Nephron (organoid): ENCODE data around the gene ADAMTS12.

ENCODE experiments used
- H3K27ac Mint-ChIP-seq, 3 experiments: 2 replicates each; pipeline ENCODE4 v1.8.0; 2020; ENCODE audit warnings: mixed read lengths in 3 of 3, mild to moderate bottlenecking in 2 of 3, moderate library complexity in 1 of 3
- H3K27me3 Mint-ChIP-seq: 2 replicates; pipeline ENCODE4 v1.8.0; 2021; ENCODE audit warnings: low read depth, mild to moderate bottlenecking, moderate library complexity, mixed read lengths
- H3K36me3 Mint-ChIP-seq: 2 replicates; pipeline ENCODE4 v1.8.0; 2020; ENCODE audit warnings: low read depth, mixed read lengths
- H3K4me1 Mint-ChIP-seq: 2 replicates; pipeline ENCODE4 v1.8.0; 2020; ENCODE audit warnings: mixed read lengths
- H3K4me3 Mint-ChIP-seq, 3 experiments: 2 replicates each; pipeline ENCODE4 v1.8.0; 2020; ENCODE audit warnings: mild to moderate bottlenecking in 3 of 3, mixed read lengths in 3 of 3, moderate library complexity in 2 of 3
- H3K9me3 Mint-ChIP-seq: 2 replicates; pipeline ENCODE4 v1.8.0; 2020; ENCODE audit warnings: mixed read lengths
- TF ChIP-seq, protein P1 (sequence below), 3 experiments: fragments of 200-600 bp; sonication (generic); IDR thresholded peaks; one replicate each; pipeline ENCODE4 v1.5.0; 2021; ENCODE audit warnings: antibody characterized with exemption in 3 of 3; ENCODE audit not compliant: unreplicated experiment in 3 of 3

The ADAMTS12 gene

DNA sequence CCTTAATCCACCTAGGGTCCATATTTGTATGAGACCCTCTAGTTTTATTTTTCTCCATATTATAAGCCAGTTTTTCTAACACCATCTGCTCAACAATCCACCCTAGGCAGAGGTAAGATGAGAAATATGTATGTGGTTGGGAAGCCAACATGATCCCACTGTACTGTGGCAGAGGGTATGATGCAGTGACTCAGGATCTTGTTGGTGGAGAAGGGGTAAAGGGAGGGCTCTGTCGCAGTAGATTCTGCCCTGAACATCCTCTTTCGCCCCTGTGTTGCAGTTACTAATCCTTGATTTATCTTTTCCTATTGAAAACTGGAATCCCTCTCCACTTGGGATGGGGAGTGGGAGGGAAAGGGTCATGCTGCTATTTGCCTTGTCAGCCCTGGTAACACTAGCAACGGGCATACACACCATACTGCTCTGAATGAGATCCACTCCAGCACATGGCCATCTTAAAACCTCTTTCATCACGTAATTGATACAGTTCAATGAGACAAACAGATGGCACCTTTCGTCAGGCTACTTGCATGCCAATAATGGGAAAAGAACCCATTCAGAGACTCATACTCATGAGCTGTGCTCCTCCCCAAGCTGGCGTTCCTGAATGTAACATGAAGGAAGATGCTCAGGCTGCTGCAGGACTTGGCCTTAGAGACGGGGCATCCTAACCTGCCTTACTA, 63.0 kb downstream of the ADAMTS12 start:
- Mint-ChIP-seq H3K36me3 (no peaks in the 10 kb centered on the region), H3K4me1 (peaks cover 26% of the 10 kb centered on the region), H3K9me3 (no peaks in the 10 kb centered on the region), H3K27ac (peak overlapping the region in 1 of 3 experiments; percentile 66), H3K27me3 (no peaks in the 10 kb centered on the region), H3K4me3 (no peak overlapping the region)
- TF ChIP-seq, protein P1, sequence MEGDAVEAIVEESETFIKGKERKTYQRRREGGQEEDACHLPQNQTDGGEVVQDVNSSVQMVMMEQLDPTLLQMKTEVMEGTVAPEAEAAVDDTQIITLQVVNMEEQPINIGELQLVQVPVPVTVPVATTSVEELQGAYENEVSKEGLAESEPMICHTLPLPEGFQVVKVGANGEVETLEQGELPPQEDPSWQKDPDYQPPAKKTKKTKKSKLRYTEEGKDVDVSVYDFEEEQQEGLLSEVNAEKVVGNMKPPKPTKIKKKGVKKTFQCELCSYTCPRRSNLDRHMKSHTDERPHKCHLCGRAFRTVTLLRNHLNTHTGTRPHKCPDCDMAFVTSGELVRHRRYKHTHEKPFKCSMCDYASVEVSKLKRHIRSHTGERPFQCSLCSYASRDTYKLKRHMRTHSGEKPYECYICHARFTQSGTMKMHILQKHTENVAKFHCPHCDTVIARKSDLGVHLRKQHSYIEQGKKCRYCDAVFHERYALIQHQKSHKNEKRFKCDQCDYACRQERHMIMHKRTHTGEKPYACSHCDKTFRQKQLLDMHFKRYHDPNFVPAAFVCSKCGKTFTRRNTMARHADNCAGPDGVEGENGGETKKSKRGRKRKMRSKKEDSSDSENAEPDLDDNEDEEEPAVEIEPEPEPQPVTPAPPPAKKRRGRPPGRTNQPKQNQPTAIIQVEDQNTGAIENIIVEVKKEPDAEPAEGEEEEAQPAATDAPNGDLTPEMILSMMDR (IDR thresholded peaks at IDR 0.05; ENCODE audit: unreplicated experiment in 3 of 3), result no peak

DNA sequence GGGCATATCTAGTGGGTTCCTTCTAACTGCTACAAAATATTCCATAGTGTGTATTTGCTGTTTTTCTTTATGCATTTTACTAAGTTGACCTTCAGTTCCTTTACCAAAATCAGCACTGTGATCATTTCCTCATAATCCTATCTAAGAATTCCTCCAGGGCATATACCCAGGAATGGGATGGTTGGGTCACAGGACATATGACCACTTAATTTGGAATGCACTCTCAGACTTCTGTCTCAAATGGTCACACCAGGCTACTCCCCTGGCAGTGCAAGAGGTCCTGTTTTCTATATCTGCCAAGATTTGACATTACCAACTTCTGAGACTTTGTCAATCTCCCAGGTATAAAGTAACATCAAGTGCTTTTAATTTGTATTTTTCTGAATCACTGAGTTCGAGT, 63.9 kb downstream of the ADAMTS12 start:
- H3K36me3 Mint-ChIP-seq, result no peaks in the 10 kb centered on the region
- H3K9me3 Mint-ChIP-seq, result no peaks in the 10 kb centered on the region
- no peak overlapping the region for H3K27ac Mint-ChIP-seq
- H3K4me1 Mint-ChIP-seq, result peaks cover 25% of the 10 kb centered on the region
- no peak overlapping the region for H3K4me3 Mint-ChIP-seq
- no peaks in the 10 kb centered on the region for H3K27me3 Mint-ChIP-seq
- TF ChIP-seq, protein P1 (IDR thresholded peaks at IDR 0.05; ENCODE audit: unreplicated experiment in 3 of 3), result no peak

DNA sequence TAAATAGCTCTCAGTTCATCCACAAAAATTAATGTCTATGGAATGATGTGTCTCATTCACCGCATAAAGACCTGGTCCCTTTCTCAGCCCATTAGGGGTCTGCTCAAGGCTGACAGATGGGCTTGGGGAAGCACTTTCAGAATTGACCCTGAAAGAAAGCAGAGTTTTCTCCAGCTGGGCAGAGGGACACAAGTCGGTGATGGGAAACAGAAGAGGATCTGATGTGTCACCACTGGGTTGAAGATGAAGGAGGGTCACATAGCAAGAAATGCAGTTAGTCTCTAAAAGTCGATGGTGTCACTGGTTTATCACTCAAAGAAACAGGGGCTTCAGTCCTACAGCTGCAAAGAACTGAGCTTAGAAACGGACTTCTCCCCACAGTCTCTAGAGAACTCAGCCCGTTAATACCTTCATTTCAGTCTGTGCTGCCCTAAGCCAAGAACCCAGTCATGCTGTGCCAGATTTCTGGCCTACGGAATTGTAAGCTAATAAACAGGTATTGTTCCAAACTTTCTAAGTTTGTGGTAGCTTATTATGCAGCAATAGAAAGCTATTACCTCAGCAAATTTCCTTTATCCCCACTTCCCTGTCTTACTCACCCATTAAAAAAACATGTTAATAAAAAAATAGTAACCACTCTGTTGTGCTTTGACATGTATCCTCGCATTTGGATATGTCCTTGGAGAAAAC, 64.6 kb downstream of the ADAMTS12 start:
- Mint-ChIP-seq H3K36me3 (no peaks in the 10 kb centered on the region), H3K9me3 (no peaks in the 10 kb centered on the region), H3K4me1 (peaks cover 19% of the 10 kb centered on the region), H3K4me3 (no peak overlapping the region), H3K27ac (no peak overlapping the region), H3K27me3 (no peaks in the 10 kb centered on the region)
- TF ChIP-seq, protein P1 (IDR thresholded peaks at IDR 0.05; ENCODE audit: unreplicated experiment in 3 of 3), result no peak

DNA sequence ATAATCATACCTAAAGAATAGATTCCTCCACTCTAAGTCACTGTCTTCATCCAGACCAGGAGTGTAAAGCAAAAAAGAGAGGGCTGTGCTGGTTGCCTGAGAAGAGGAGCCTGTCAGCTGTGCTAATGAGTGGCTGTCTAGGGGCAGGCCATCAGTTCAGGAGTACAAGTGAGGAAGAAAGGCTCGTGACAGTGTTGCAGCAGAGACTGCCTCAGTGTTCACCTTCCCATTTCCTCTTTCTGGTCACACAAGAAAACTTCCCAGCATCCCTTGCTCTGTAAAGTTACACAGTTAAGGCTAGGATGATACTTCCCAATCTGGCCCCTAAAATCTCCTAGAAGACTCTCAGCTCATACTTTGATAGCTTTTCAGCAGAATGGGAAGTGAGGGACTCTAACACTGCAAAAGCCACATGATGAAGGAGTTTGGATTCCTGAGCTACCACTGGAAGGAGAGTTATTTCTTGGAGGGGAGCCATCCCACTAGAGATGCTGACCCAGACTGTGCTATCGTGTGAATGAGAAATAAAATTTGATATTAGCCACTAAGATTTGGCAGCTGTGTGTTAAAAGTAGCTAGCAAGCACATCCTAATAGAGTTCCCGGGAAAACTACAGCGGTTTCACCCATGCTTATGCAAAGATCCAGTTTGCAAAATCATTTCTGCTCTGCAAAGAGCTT, 67.1 kb downstream of the ADAMTS12 start:
- H3K4me3 Mint-ChIP-seq, result no peak overlapping the region
- H3K4me1 Mint-ChIP-seq, result peaks cover 17% of the 10 kb centered on the region
- H3K36me3 Mint-ChIP-seq, result no peaks in the 10 kb centered on the region
- TF ChIP-seq, protein P1 (IDR thresholded peaks at IDR 0.05; ENCODE audit: unreplicated experiment in 3 of 3), result no peak
- no peaks in the 10 kb centered on the region for H3K27me3 Mint-ChIP-seq
- H3K9me3 Mint-ChIP-seq, result peaks cover 3% of the 10 kb centered on the region
- peak overlapping the region in 2 of 3 experiments; percentile 21 to 24 for H3K27ac Mint-ChIP-seq

DNA sequence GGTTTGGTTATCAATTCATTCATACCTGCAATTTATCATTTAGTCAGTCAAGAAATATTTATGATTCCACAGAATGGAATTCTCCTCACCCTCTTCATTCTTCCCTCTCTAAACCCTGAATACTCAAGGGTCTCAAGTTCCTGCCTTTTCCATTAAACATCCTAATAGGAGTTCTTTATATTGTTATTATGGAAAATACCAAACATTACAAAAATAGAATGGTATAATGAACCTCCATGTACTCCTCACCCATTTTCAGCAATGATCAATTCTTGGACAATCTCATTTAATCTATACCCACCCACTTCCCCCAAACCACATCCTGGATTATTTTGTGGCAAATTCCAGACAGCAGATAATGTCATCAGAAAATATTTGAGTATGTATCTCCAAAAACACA, 74.5 kb downstream of the ADAMTS12 start:
- Mint-ChIP-seq H3K27me3 (no peaks in the 10 kb centered on the region), H3K36me3 (no peaks in the 10 kb centered on the region), H3K9me3 (peaks cover 6% of the 10 kb centered on the region), H3K4me3 (no peak overlapping the region), H3K4me1 (no peaks in the 10 kb centered on the region), H3K27ac (no peak overlapping the region)
- TF ChIP-seq, protein P1 (IDR thresholded peaks at IDR 0.05; ENCODE audit: unreplicated experiment in 3 of 3), result no peak
